Measurements from ENCODE around the gene FAM20C. TPM values are rescaled to one million over a fixed set of nuclear protein-coding genes. Genes with fewer than 3 reads are reported as not detected.

Gene FAM20C
- total and polyA plus RNA-seq, 2 donors (not counting 3 experiments of a cell fraction or from before 2014, with no cell fraction given): 14.2 to 34.5 TPM

DNA sequence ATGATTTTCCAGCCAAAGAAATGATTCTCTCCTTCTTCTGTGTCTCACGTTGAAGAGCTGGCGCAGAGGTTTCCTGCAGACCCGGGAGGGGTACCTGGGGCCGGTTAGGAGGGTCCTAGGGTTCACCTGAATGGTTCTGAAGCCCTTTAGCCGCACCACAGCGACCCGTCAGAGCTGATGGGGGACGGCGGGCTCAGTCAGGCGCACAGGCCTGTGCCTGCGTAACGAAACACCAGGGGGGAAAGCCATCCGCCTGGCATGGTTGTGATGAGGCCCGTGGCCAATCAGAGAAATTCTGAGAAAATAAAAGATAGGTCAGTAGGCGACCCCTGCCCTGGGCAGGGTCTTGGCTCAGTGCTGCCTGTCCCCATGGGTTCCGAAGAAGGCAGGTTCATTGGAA, 35.6 kb downstream of the FAM20C start:
- Histone ChIP-seq H3K9me1 (replicated peaks; ENCODE audit: control insufficient read depth, extremely low read depth, insufficient read depth, low read length) (no peaks in the 10 kb centered on the region), H4K20me1 (replicated peaks; ENCODE audit: control insufficient read depth, extremely low read depth, insufficient read depth, low read length) (no peaks in the 10 kb centered on the region), H3K27ac (ENCODE audit: insufficient read depth, low read depth, low read length) (no peak overlapping the region), H3K79me2 (ENCODE audit: control insufficient read depth, insufficient read depth, low read length) (no peaks in the 10 kb centered on the region), H3K9ac (replicated peaks; ENCODE audit: extremely low read depth, insufficient read depth, low read length) (no peak overlapping the region), H3K27me3 (ENCODE audit: control insufficient read depth in 2 of 2, insufficient read depth in 2 of 2, low read length in 2 of 2) (no peaks in the 10 kb centered on the region), H3K36me3 (ENCODE audit: control insufficient read depth in 2 of 2, extremely low read depth in 1 of 2, insufficient read depth in 2 of 2, low read length in 2 of 2) (no peaks in the 10 kb centered on the region), H3K9me3 (replicated peaks; ENCODE audit: control insufficient read depth, insufficient read depth, low read length) (no peaks in the 10 kb centered on the region), H3K4me2 (ENCODE audit: insufficient read depth, low read length) (no peak overlapping the region), H3K4me3 (replicated peaks in 1 of 3; ENCODE audit: insufficient read depth in 1 of 3, low read depth in 1 of 3, low read length in 3 of 3) (no peak overlapping the region), H3K4me1 (ENCODE audit: control insufficient read depth, extremely low read depth, insufficient read depth, low read length) (no peaks in the 10 kb centered on the region), H2AFZ (ENCODE audit: low read depth, low read length) (no peak overlapping the region)
- dilution Hi-C loops (cut with MboI; ENCODE audit: extremely low pct_ligation_motif_present, low sequenced_read_pairs): no loop called here
- no peak for TF ChIP-seq GATA2 (IDR thresholded peaks at IDR 0.05; ENCODE audit: insufficient read depth, insufficient read length, low read depth, low read length)
- TF ChIP-seq, protein P1, sequence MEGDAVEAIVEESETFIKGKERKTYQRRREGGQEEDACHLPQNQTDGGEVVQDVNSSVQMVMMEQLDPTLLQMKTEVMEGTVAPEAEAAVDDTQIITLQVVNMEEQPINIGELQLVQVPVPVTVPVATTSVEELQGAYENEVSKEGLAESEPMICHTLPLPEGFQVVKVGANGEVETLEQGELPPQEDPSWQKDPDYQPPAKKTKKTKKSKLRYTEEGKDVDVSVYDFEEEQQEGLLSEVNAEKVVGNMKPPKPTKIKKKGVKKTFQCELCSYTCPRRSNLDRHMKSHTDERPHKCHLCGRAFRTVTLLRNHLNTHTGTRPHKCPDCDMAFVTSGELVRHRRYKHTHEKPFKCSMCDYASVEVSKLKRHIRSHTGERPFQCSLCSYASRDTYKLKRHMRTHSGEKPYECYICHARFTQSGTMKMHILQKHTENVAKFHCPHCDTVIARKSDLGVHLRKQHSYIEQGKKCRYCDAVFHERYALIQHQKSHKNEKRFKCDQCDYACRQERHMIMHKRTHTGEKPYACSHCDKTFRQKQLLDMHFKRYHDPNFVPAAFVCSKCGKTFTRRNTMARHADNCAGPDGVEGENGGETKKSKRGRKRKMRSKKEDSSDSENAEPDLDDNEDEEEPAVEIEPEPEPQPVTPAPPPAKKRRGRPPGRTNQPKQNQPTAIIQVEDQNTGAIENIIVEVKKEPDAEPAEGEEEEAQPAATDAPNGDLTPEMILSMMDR (IDR thresholded peaks at IDR 0.05; ENCODE audit: extremely low read depth in 1 of 2, insufficient read depth in 1 of 2, low read depth in 1 of 2, low read length in 2 of 2): no peak
- TF ChIP-seq EZH2 (IDR thresholded peaks at IDR 0.05; ENCODE audit: borderline replicate concordance, low read depth, low read length, severe bottlenecking): no peak
- TF ChIP-seq FOS (IDR thresholded peaks at IDR 0.05; ENCODE audit: borderline replicate concordance, insufficient read depth, low read length): no peak
- TF ChIP-seq POLR2AphosphoS5 (IDR thresholded peaks at IDR 0.05; ENCODE audit: insufficient read depth, low read depth, low read length): no peak
- TF ChIP-seq, protein P2, sequence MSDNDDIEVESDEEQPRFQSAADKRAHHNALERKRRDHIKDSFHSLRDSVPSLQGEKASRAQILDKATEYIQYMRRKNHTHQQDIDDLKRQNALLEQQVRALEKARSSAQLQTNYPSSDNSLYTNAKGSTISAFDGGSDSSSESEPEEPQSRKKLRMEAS (IDR thresholded peaks at IDR 0.05; ENCODE audit: insufficient read depth, insufficient read length): no peak
- no peak for TF ChIP-seq POLR2A (IDR thresholded peaks at IDR 0.05; ENCODE audit: low read depth, low read length)
- TF ChIP-seq MYC (IDR thresholded peaks at IDR 0.05; ENCODE audit: low read depth, low read length): no peak
- no peak for TF ChIP-seq JUN (IDR thresholded peaks at IDR 0.05; ENCODE audit: borderline replicate concordance, insufficient read depth, insufficient read length, low read depth)
- POLR2A ChIA-PET: no interaction called here
- no peak for DNase-seq (ENCODE audit: low read depth, low spot score)
- no peak for FAIRE-seq
- intact Hi-C loops (cut with micrococcal nuclease): no loop called here
- BruUV-seq (replicated peaks): no TSS peak
- CTCF ChIA-PET: interaction anchor here (1.0 to 1.2 kb wide), 2 partner anchors 10 to 60 kb away, joined by 3 to 4 read pairs; no protein-coding TSS in a partner anchor
